HG03354 (cell line): Measurements from ENCODE around the gene GP2.

Source experiments
- ATAC-seq: cut with Tn5 transposase; IDR thresholded peaks from one replicate; pipeline ENCODE4 v1.9.1; 2021; ENCODE audit warnings: mild to moderate bottlenecking; ENCODE audit not compliant: unreplicated experiment, poor library complexity, severe bottlenecking

GP2 gene

GRCh38 chr16:20327444-20328041 is at the start of gene GP2:
GP2 (minus strand) TSS chr16:20327513; CDS start chr16:20326431, 1,082 bp downstream.
- ATAC-seq, result no peak

- no peak for ATAC-seq
Observed at GRCh38 chr16:20372701-20373100, 45.4 kb upstream of the GP2 start.

- ATAC-seq, result no peak
Observed at GRCh38 chr16:20369452-20370054, 42.2 kb upstream of the GP2 start.

GRCh38 chr16:20364051-20364450 is 36.7 kb upstream of the GP2 start:
- ATAC-seq, result no peak

- no peak for ATAC-seq
Observed at GRCh38 chr16:20363191-20363590, 35.9 kb upstream of the GP2 start.

GRCh38 chr16:20359997-20360396 is 32.7 kb upstream of the GP2 start:
- ATAC-seq, result no peak

GRCh38 chr16:20355114-20355782 is 27.9 kb upstream of the GP2 start:
- ATAC-seq, result no peak

- ATAC-seq, result no peak
Observed at GRCh38 chr16:20353379-20353778, 26.1 kb upstream of the GP2 start.

- ATAC-seq, result no peak
Observed at GRCh38 chr16:20352615-20353014, 25.3 kb upstream of the GP2 start, which contains the start of gene UMOD. UMOD (minus strand) TSS chr16:20352715; CDS start chr16:20350737, 1,978 bp downstream.

- no peak for ATAC-seq
Observed at GRCh38 chr16:20349615-20350014, 22.3 kb upstream of the GP2 start.

- no peak for ATAC-seq
Observed at GRCh38 chr16:20348365-20349185, 21.3 kb upstream of the GP2 start.

GRCh38 chr16:20347666-20348364 is 20.5 kb upstream of the GP2 start:
- no peak for ATAC-seq

- no peak for ATAC-seq
Observed at GRCh38 chr16:20344611-20345010, 17.3 kb upstream of the GP2 start.

- no peak for ATAC-seq
Observed at GRCh38 chr16:20339744-20340143, 12.4 kb upstream of the GP2 start.

GRCh38 chr16:20336955-20337354 is 9.6 kb upstream of the GP2 start:
- ATAC-seq, result no peak

GRCh38 chr16:20334396-20334795 is 7.1 kb upstream of the GP2 start:
- ATAC-seq, result no peak

- no peak for ATAC-seq
Observed at GRCh38 chr16:20333120-20333519, 5.8 kb upstream of the GP2 start.

- ATAC-seq, result no peak
Observed at GRCh38 chr16:20332411-20332810, 5.1 kb upstream of the GP2 start.

GRCh38 chr16:20331635-20332034 is 4.3 kb upstream of the GP2 start:
- no peak for ATAC-seq
